Measurements from ENCODE around the gene GCKR.

GRCh38 chr2:27545348-27546141 is 48.9 kb downstream of the GCKR start:
- TF ChIP-seq CTCF (IDR thresholded peaks at IDR 0.05) (no peak), POLR2A (IDR thresholded peaks at IDR 0.05) (no peak)
